CD4-positive, CD25-positive, alpha-beta regulatory T cell (primary cell): ENCODE results near the gene MRPL28. TPM values are rescaled to one million over a fixed set of nuclear protein-coding genes. Genes with fewer than 3 reads are reported as not detected.
"Not testable (repeated sequence)": the region's sequence is repeated elsewhere in the genome, so short reads cannot be mapped to it uniquely, and the experiment has no call there.

Experiments
- ATAC-seq, 2 donors: fragments of 150-1000 bp; cut with Tn5 transposase; one replicate each; pipeline ENCODE4 v1.10.0; 2021; ENCODE audit warnings: low read depth in 2 of 2, moderate number of reproducible peaks in 2 of 2, moderate library complexity in 1 of 2
- DNase-seq, 3 donors: peaks; one replicate each; pipeline versions ENCODE4 v3.0.0 to v3.0.0-alpha.2; 2012 to 2022; ENCODE audit warnings: mixed read lengths in 1 of 3
- H3K27ac ChIP-seq: one replicate; pipeline ENCODE4 v1.7.0; 2013; ENCODE audit warnings: mild to moderate bottlenecking, low read length; ENCODE audit not compliant: insufficient read depth, poor library complexity, severe bottlenecking
- H3K27me3 ChIP-seq: one replicate; pipeline ENCODE4 v1.7.0; 2013; ENCODE audit warnings: low read length; ENCODE audit not compliant: control insufficient read depth, insufficient read depth
- H3K36me3 ChIP-seq: one replicate; pipeline ENCODE4 v1.7.0; 2013; ENCODE audit warnings: mild to moderate bottlenecking, low read length, moderate library complexity; ENCODE audit not compliant: control insufficient read depth, insufficient read depth
- H3K4me1 ChIP-seq: 2 replicates; pipeline ENCODE4 v1.7.0; 2013; ENCODE audit warnings: mild to moderate bottlenecking, low read length; ENCODE audit not compliant: insufficient read depth, control insufficient read depth, poor library complexity, severe bottlenecking
- H3K4me3 ChIP-seq: one replicate; pipeline ENCODE4 v1.7.0; 2013; ENCODE audit warnings: low read depth, mild to moderate bottlenecking, low read length, moderate library complexity
- H3K9me3 ChIP-seq, 2 experiments: 1 replicate in 1 of 2; 2 replicates in 1 of 2; pipeline ENCODE4 v1.7.0; 2013; ENCODE audit warnings: low read length in 2 of 2, mild to moderate bottlenecking in 1 of 2, moderate library complexity in 1 of 2; ENCODE audit not compliant: control insufficient read depth in 2 of 2
- H3K27ac Mint-ChIP-seq, 3 donors: one replicate each; pipeline ENCODE4 v1.8.0; 2020 to 2022; ENCODE audit warnings: mild to moderate bottlenecking in 3 of 3, mixed read lengths in 3 of 3, moderate library complexity in 2 of 3
- H3K27me3 Mint-ChIP-seq: one replicate; pipeline ENCODE4 v1.8.0; 2022; ENCODE audit warnings: mild to moderate bottlenecking, mixed read lengths
- H3K36me3 Mint-ChIP-seq: one replicate; pipeline ENCODE4 v1.8.0; 2020; ENCODE audit warnings: mixed read lengths
- H3K4me1 Mint-ChIP-seq, 4 donors: one replicate each; pipeline ENCODE4 v1.8.0; 2020 to 2022; ENCODE audit warnings: mixed read lengths in 4 of 4, mild to moderate bottlenecking in 1 of 4
- H3K4me3 Mint-ChIP-seq, 4 donors: one replicate each; pipeline ENCODE4 v1.8.0; 2020 to 2022; ENCODE audit warnings: mild to moderate bottlenecking in 4 of 4, mixed read lengths in 4 of 4, moderate library complexity in 3 of 4
- H3K9me3 Mint-ChIP-seq, 7 donors: one replicate each; pipeline ENCODE4 v1.8.0; 2020 to 2022; ENCODE audit warnings: mixed read lengths in 7 of 7, mild to moderate bottlenecking in 3 of 7, moderate library complexity in 2 of 7
- polyA plus RNA-seq, 4 donors: library from polyadenylated mRNA; unstranded; fragments of 300-500 nt; fragmentation: Illumina TruSeq; gene quantifications; one replicate each; pipeline ENCODE4 v1.2.3, GENCODE V29; 2021
- total RNA-seq: library from RNA; stranded (reverse); gene quantifications from one replicate; pipeline ENCODE4 v1.2.3, GENCODE V29; 2022

The MRPL28 gene
- total and polyA plus RNA-seq, 5 donors from 2014 or later: 37.8 to 109 (median 72.1) TPM

DNA sequence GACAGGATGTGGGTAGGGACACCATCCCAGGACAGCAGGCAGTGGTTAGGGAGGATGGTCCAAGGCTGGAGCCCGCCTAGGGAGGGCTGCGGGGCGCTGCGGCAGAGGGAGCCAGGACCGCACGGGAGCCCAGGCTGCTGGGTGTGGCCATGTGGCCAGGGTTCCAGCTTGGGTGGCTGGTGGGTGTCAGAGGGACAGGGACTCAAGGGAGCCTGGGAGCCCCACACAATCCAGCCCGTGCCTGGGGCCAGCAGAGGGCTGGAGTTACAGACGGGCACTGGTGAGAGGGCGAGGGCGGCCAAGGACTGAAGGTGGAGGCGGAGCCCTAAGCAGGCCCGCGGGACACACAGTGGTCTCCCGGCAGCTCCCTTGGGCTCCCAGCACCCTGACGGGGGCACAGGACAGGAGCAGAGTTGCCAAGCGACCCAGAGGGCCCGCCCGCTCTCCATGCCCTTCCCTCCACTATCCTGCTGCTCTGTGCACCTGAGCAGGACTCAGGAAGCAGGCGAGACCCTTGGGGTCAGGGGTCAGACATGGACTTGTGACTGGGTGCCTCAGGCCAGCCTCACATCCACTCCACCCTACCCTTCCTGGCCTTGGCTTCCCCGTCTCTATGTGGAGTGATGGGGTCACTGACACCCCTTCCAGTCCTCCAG, 7.1 kb downstream of the MRPL28 start:
- peak overlapping the region in 1 of 4 donors; percentile 32 for H3K4me3 Mint-ChIP-seq

GRCh38 chr16:362702-362999, 7.7 kb downstream of the MRPL28 start:
- not testable (repeated sequence) for H3K4me1 Mint-ChIP-seq, H3K9me3 ChIP-seq

More for the DNA sequence above, 7.1 kb downstream of the MRPL28 start:
- peaks cover 16% of the 10 kb centered on the region for H3K36me3 ChIP-seq
- H3K9me3 Mint-ChIP-seq: no peaks in the 10 kb centered on the region
- no peak for ATAC-seq
- no peak for DNase-seq
- peaks cover 7% of the 10 kb centered on the region for H3K4me1 ChIP-seq
- H3K9me3 ChIP-seq: no peaks in the 10 kb centered on the region
- no peak overlapping the region for H3K27ac Mint-ChIP-seq
- no peaks in the 10 kb centered on the region for H3K27me3 Mint-ChIP-seq
- no peaks in the 10 kb centered on the region for H3K27me3 ChIP-seq
- H3K36me3 Mint-ChIP-seq: peaks cover 4% of the 10 kb centered on the region
- H3K4me3 ChIP-seq: no peak overlapping the region
- H3K27ac ChIP-seq: no peak overlapping the region
- H3K4me1 Mint-ChIP-seq: peaks cover 0 to 6% (median 1%) of the 10 kb centered on the region in 4 donors

DNA sequence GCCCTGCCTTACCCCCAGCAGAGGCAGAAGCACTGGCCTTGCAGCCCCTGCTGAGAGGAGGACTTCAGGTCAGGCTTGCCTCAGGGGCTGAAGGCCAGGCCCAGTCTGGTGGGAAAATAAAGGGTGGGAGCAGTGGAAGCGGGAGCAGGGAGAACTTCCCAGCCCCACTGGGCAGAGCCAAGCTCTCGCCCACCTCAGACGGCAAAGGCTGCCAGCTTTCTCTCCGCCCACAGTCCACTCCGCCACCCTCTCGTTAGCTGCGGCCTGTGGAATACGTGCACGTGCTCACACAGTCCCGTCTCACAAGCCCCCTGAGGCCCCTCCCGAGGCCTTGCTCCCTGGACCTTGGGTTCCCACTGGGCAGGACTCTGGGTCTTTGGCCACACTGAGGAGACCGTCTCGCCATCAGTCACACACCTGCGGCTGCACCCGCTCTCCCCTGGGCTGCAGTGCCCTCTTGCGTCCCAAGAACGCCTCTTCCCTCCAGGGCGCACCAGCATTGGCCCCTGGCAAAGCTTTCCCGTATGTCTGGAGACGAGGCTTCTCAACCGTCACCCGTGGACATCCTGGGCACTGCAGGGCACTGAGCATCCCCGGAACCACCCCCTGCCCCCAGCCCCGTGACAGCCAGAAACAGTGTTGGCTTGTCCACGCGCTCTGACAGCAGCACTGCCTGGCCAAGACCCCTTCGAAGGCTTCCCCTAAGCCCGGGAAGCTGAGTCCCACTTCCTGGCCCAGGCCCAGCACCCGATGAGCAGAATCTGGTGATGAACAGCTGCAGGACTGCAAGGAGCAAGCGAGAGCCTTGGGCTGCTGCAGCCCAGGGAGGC, 8.3 kb downstream of the MRPL28 start:
- no peak overlapping the region for H3K27ac ChIP-seq
- peak; percentile 63 to 80 (median 75) for DNase-seq
- H3K9me3 ChIP-seq: no peaks in the 10 kb centered on the region
- H3K4me3 ChIP-seq: no peak overlapping the region
- H3K36me3 ChIP-seq: peaks cover 5% of the 10 kb centered on the region
- peaks cover 0 to 6% (median 1%) of the 10 kb centered on the region in 4 donors for H3K4me1 Mint-ChIP-seq
- H3K27me3 ChIP-seq: no peaks in the 10 kb centered on the region
- no peaks in the 10 kb centered on the region for H3K27me3 Mint-ChIP-seq
- H3K36me3 Mint-ChIP-seq: peaks cover 2% of the 10 kb centered on the region
- H3K4me1 ChIP-seq: peaks cover 7% of the 10 kb centered on the region
- H3K4me3 Mint-ChIP-seq: peak overlapping the region in 2 of 4 donors; percentile 29 to 74
- no peaks in the 10 kb centered on the region for H3K9me3 Mint-ChIP-seq
- peak overlapping the region in 2 of 3 donors; percentile 41 to 85 for H3K27ac Mint-ChIP-seq
- ATAC-seq: peak; percentile 80 to 84

More at GRCh38 chr16:362702-362999, 7.7 kb downstream of the MRPL28 start:
- not testable (repeated sequence) for H3K27ac Mint-ChIP-seq, H3K27me3 Mint-ChIP-seq, H3K4me1 ChIP-seq, H3K9me3 Mint-ChIP-seq, ATAC-seq, H3K4me3 Mint-ChIP-seq, H3K4me3 ChIP-seq, H3K27me3 ChIP-seq, H3K36me3 Mint-ChIP-seq, DNase-seq, H3K27ac ChIP-seq
- H3K36me3 ChIP-seq: peaks cover 10% of the 10 kb centered on the region

DNA sequence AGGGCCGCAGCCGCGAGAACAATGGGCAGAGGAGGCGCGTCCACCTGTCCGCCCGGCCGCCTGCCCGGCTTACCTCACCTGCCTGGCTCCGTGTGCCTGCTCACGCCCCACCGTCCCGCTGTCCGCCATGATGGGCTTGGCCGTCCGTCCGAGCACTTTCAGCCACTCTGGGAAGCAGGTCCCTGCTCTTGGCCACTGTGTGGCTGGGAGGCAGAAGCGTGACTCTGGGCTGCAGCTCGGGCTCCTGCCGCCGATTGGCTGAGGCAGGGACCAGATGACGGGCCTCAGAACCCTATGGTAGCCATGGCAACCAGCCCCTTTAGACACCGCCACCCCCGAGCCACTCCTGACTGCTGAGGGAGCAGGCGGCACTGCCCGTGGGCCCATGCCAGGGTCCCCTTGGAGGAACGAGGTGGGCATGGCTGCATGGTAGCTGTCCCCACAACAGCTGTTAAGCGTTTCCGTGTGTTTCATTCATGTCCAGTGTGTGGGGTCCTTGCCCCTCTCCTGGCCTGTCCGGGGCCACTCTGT, 8.9 kb downstream of the MRPL28 start:
- Mint-ChIP-seq H3K36me3 (no peaks in the 10 kb centered on the region), H3K27ac (no peak overlapping the region), H3K4me3 (no peak overlapping the region), H3K9me3 (no peaks in the 10 kb centered on the region), H3K4me1 (peaks cover 0 to 6% (median 2%) of the 10 kb centered on the region in 4 donors), H3K27me3 (no peaks in the 10 kb centered on the region)
- DNase-seq (no peak), ATAC-seq (no peak)
- Histone ChIP-seq H3K36me3 (no peaks in the 10 kb centered on the region), H3K4me3 (no peak overlapping the region), H3K9me3 (no peaks in the 10 kb centered on the region), H3K27ac (no peak overlapping the region), H3K27me3 (no peaks in the 10 kb centered on the region), H3K4me1 (peaks cover 8% of the 10 kb centered on the region)

GRCh38 chr16:360698-361336, 9.5 kb downstream of the MRPL28 start:
- Mint-ChIP-seq H3K4me1 (peaks cover 0 to 6% (median 2%) of the 10 kb centered on the region in 4 donors), H3K27ac (no peak overlapping the region), H3K36me3 (no peaks in the 10 kb centered on the region), H3K27me3 (no peaks in the 10 kb centered on the region), H3K9me3 (no peaks in the 10 kb centered on the region), H3K4me3 (no peak overlapping the region)
- Histone ChIP-seq H3K4me1 (peaks cover 14% of the 10 kb centered on the region), H3K9me3 (no peaks in the 10 kb centered on the region), H3K27ac (no peak overlapping the region), H3K27me3 (no peaks in the 10 kb centered on the region), H3K4me3 (no peak overlapping the region), H3K36me3 (no peaks in the 10 kb centered on the region)
- ATAC-seq: no peak
- no peak for DNase-seq

GRCh38 chr16:359871-360697, 10.3 kb downstream of the MRPL28 start:
- Histone ChIP-seq H3K4me1 (peaks cover 22% of the 10 kb centered on the region), H3K27me3 (no peaks in the 10 kb centered on the region), H3K4me3 (no peak overlapping the region), H3K9me3 (no peaks in the 10 kb centered on the region), H3K27ac (no peak overlapping the region), H3K36me3 (no peaks in the 10 kb centered on the region)
- DNase-seq (no peak), ATAC-seq (no peak)
- H3K27me3 Mint-ChIP-seq: no peaks in the 10 kb centered on the region
- H3K4me3 Mint-ChIP-seq: peak overlapping the region in 1 of 4 donors; percentile 22
- no peaks in the 10 kb centered on the region for H3K36me3 Mint-ChIP-seq
- no peaks in the 10 kb centered on the region for H3K9me3 Mint-ChIP-seq
- H3K27ac Mint-ChIP-seq: no peak overlapping the region
- peaks cover 0 to 11% (median 7%) of the 10 kb centered on the region in 4 donors for H3K4me1 Mint-ChIP-seq

DNA sequence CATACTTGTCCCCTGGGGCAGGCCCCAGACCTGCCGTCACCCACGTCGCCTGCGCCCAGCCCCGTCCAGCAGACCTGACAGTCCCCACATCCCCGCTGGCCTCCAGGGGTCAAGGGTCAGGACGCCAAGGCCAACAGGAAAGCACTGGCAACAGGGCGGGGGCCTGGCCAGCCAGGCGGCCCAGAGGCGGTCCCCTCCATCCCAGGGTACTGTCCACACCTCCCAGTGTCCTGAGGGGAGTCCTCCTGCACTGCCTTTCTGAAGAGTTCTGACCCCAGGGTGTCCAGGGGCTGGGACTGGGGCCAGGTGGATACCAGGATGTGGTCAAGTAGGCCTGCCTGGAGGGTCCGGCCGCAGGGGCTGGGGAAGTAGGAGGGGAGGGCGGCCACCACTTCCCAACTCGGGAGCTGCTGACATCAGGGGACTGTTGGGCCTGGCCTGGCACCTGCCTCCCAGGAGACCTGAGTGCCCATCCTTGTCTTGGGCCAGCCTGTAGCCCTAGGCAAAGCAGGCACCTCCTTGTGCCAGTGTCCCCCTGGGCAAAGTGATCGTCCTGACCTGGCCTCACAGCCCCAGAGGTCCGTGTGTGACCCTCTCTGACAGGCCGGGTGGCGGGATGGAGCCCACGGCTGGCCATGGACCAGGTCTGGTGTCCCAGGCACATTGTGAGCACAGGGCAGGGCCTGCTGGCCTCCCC, 11.1 kb downstream of the MRPL28 start:
- no peak overlapping the region for H3K27ac ChIP-seq
- no peaks in the 10 kb centered on the region for H3K36me3 ChIP-seq
- Mint-ChIP-seq H3K36me3 (no peaks in the 10 kb centered on the region), H3K4me1 (peaks cover 0 to 20% (median 11%) of the 10 kb centered on the region in 4 donors), H3K27ac (no peak overlapping the region), H3K27me3 (no peaks in the 10 kb centered on the region), H3K4me3 (no peak overlapping the region), H3K9me3 (no peaks in the 10 kb centered on the region)
- no peaks in the 10 kb centered on the region for H3K27me3 ChIP-seq
- H3K9me3 ChIP-seq: no peaks in the 10 kb centered on the region
- H3K4me1 ChIP-seq: peaks cover 30% of the 10 kb centered on the region
- DNase-seq (no peak), ATAC-seq (no peak)
- H3K4me3 ChIP-seq: no peak overlapping the region
